Measurements from ENCODE around the gene RRAS2. TPM values are rescaled to one million over a fixed set of nuclear protein-coding genes. Genes with fewer than 3 reads are reported as not detected.

The RRAS2 gene
- total and polyA plus RNA-seq, 9 of the 15 experiments (the other 6 are each of a cell fraction or from before 2014, with no cell fraction given): 9.4 to 47.5 (median 37.6) TPM

- Histone ChIP-seq H3K9me1 (ENCODE audit: control insufficient read depth, insufficient read depth, low read length) (no peaks in the 10 kb centered on the region), H3K4me1 (replicated peaks in 1 of 2; ENCODE audit: control insufficient read depth in 2 of 2, insufficient read depth in 2 of 2, low read length in 2 of 2) (peaks cover 0 to 3% of the 10 kb centered on the region in 2 experiments; a peak in 2 of 5 replicates), H3K79me2 (ENCODE audit: control insufficient read depth, insufficient read depth, low read length) (peaks cover 51% of the 10 kb centered on the region), H3K9me3 (replicated peaks; ENCODE audit: control insufficient read depth, insufficient read depth, low read depth, low read length) (no peaks in the 10 kb centered on the region), H3K4me2 (ENCODE audit: insufficient read depth, low read length) (no peak overlapping the region), H3K9ac (ENCODE audit: insufficient read depth in 1 of 2, low read depth in 2 of 2, low read length in 2 of 2) (no peak overlapping the region), H2AFZ (ENCODE audit: low read depth, low read length) (no peak overlapping the region), H3K36me3 (ENCODE audit: control insufficient read depth, insufficient read depth, low read length) (no peaks in the 10 kb centered on the region), H4K20me1 (replicated peaks; ENCODE audit: control insufficient read depth, insufficient read depth, low read length) (0 out of 2 replicates have a peak, but pooled peaks cover 15% of the 10 kb centered on the region), H3K27ac (ENCODE audit: extremely low read depth, low read depth, low read length) (no peak overlapping the region), H3K4me3 (no peak overlapping the region), H3K27me3 (ENCODE audit: control insufficient read depth in 2 of 2, insufficient read depth in 2 of 2, low read length in 2 of 2) (no peaks in the 10 kb centered on the region)
- FAIRE-seq (no peak), ATAC-seq (no peak), DNase-seq (ENCODE audit: extremely low read depth in 1 of 4, low spot score in 3 of 4) (no peak)
- in situ Hi-C loops (cut with MboI) (no loop called here), intact Hi-C loops (cut with micrococcal nuclease) (no loop called here)
- ChIA-PET CTCF (ENCODE audit: low intra/inter-chr PET ratio) (no interaction called here), POLR2A (interaction anchor here (0.8 to 1.8 kb wide), 4 partner anchors 8 to 54 kb away, joined by 3 to 6 read pairs (median 4); no protein-coding TSS in a partner anchor)
- no peak for TF ChIP-seq XRCC5 (IDR thresholded peaks at IDR 0.05; ENCODE audit: low read depth, low read length)
- TF ChIP-seq RREB1 (CRISPR knock-in tag; IDR thresholded peaks at IDR 0.05): no peak
- no peak for TF ChIP-seq IFI16 (CRISPR knock-in tag; IDR thresholded peaks at IDR 0.05)
- no peak for TF ChIP-seq MTA3 (IDR thresholded peaks at IDR 0.05; ENCODE audit: borderline replicate concordance)
- WGBS (ENCODE audit: insufficient coverage, low coverage, missing lambda C conversion rate): 74% methylated on average over 4 of the region's 4 CpGs
- no TSS peak for BruUV-seq (replicated peaks)
These were observed 46.1 kb downstream of the RRAS2 start for GRCh38 chr11:14312736-14313438.
